Suprapubic skin (tissue), 4 donors: ENCODE data around the gene ARID1B. TPM values are rescaled to one million over a fixed set of nuclear protein-coding genes. Genes with fewer than 3 reads are reported as not detected.

Source experiments
- DNase-seq, 2 donors: peaks; one replicate each; pipeline ENCODE4 v3.0.0-alpha.2; 2019; ENCODE audit warnings: low spot score in 2 of 2
- H3K27ac ChIP-seq: fragments of 200-600 bp; sonication (generic); one replicate; pipeline ENCODE4 v1.5.1; 2019
- H3K27me3 ChIP-seq: fragments of 200-600 bp; sonication (generic); one replicate; pipeline ENCODE4 v1.5.1; 2019
- H3K36me3 ChIP-seq: fragments of 200-600 bp; sonication (generic); one replicate; pipeline ENCODE4 v1.5.1; 2019
- H3K4me1 ChIP-seq: fragments of 200-600 bp; sonication (generic); one replicate; pipeline ENCODE4 v1.5.1; 2019
- H3K4me3 ChIP-seq: fragments of 200-600 bp; sonication (generic); one replicate; pipeline ENCODE4 v1.5.1; 2019; ENCODE audit warnings: mild to moderate bottlenecking
- H3K9me3 ChIP-seq: fragments of 200-600 bp; sonication (generic); one replicate; pipeline ENCODE4 v1.5.1; 2019
- CTCF ChIP-seq, 2 donors: fragments of 200-600 bp in 1 of 2; fragments of 450-650 bp in 1 of 2; sonication (generic) in 1 of 2; IDR thresholded peaks; one replicate each; pipeline ENCODE4 v1.5.1; 2016 to 2019; ENCODE audit warnings: antibody characterized with exemption in 2 of 2, mild to moderate bottlenecking in 1 of 2, moderate library complexity in 1 of 2
- EP300 ChIP-seq: sonication (generic); formaldehyde crosslinking; IDR thresholded peaks from one replicate; pipeline ENCODE4 v1.6.1; 2017; ENCODE audit warnings: antibody characterized with exemption
- POLR2A ChIP-seq, 2 donors: fragments of 450-650 bp; IDR thresholded peaks; one replicate each; pipeline ENCODE4 v1.6.1; 2017; ENCODE audit warnings: antibody characterized with exemption in 2 of 2, mild to moderate bottlenecking in 2 of 2, moderate library complexity in 2 of 2
- POLR2AphosphoS5 ChIP-seq, 3 donors: sonication (generic); formaldehyde crosslinking; IDR thresholded peaks; one replicate each; pipeline ENCODE4 v1.6.1; 2017; ENCODE audit warnings: antibody characterized with exemption in 3 of 3
- WGBS: methylation state at CpG from one replicate; pipeline ENCODE4 v1.1.5; 2018; 5-methylcytosine and 5-hydroxymethylcytosine counted together
- total RNA-seq, 4 donors: library from RNA; depleted of rRNA; stranded (reverse); fragments of >200 nt; gene quantifications; one replicate each; pipeline ENCODE4 v1.1.0, GENCODE V29; 2016

Gene ARID1B
- total RNA-seq, 4 donors from 2014 or later, result 102 to 233 (median 129) TPM

- DNase-seq, result no peak
- TF ChIP-seq POLR2A (IDR thresholded peaks at IDR 0.05), result no peak
- TF ChIP-seq EP300, result no peak
- no peak for TF ChIP-seq CTCF (IDR thresholded peaks at IDR 0.05)
- H3K27me3 ChIP-seq, result no peaks in the 10 kb centered on the region
- H3K27ac ChIP-seq, result peak overlapping the region; percentile 67
- no peaks in the 10 kb centered on the region for H3K9me3 ChIP-seq
- H3K4me3 ChIP-seq, result no peak overlapping the region
- peaks cover 12% of the 10 kb centered on the region for H3K4me1 ChIP-seq
- WGBS, result 53% methylated on average over 4 of the region's 4 CpGs
- peaks cover 4% of the 10 kb centered on the region for H3K36me3 ChIP-seq
These were observed 330.4 kb downstream of the ARID1B start for GRCh38 chr6:157107571-157107914.

- no peak overlapping the region for H3K4me3 ChIP-seq
- 29% methylated on average over 6 of the region's 6 CpGs for WGBS
- H3K36me3 ChIP-seq, result peaks cover 4% of the 10 kb centered on the region
- no peaks in the 10 kb centered on the region for H3K9me3 ChIP-seq
- H3K4me1 ChIP-seq, result peaks cover 12% of the 10 kb centered on the region
- peak overlapping the region; percentile 67 for H3K27ac ChIP-seq
- H3K27me3 ChIP-seq, result no peaks in the 10 kb centered on the region
- TF ChIP-seq CTCF (IDR thresholded peaks at IDR 0.05), result no peak
- TF ChIP-seq POLR2A (IDR thresholded peaks at IDR 0.05), result no peak
- no peak for TF ChIP-seq POLR2AphosphoS5 (IDR thresholded peaks at IDR 0.05)
- no peak for TF ChIP-seq EP300
- no peak for DNase-seq
These were observed 330.9 kb downstream of the ARID1B start for GRCh38 chr6:157107915-157108651.

- Histone ChIP-seq H3K27me3 (no peaks in the 10 kb centered on the region), H3K9me3 (no peaks in the 10 kb centered on the region), H3K36me3 (peaks cover 10% of the 10 kb centered on the region), H3K4me1 (peaks cover 12% of the 10 kb centered on the region), H3K4me3 (no peak overlapping the region), H3K27ac (peak overlapping the region; percentile 67)
- 85% methylated on average over 7 of the region's 7 CpGs for WGBS
- DNase-seq, result no peak
- TF ChIP-seq POLR2A (IDR thresholded peaks at IDR 0.05), result no peak
- no peak for TF ChIP-seq EP300
- no peak for TF ChIP-seq CTCF (IDR thresholded peaks at IDR 0.05)
- TF ChIP-seq POLR2AphosphoS5 (IDR thresholded peaks at IDR 0.05), result no peak
These were observed 331.7 kb downstream of the ARID1B start for GRCh38 chr6:157108923-157109322.

GRCh38 chr6:157110607-157111006 is 333.4 kb downstream of the ARID1B start:
- Histone ChIP-seq H3K27me3 (no peaks in the 10 kb centered on the region), H3K9me3 (no peaks in the 10 kb centered on the region), H3K36me3 (peaks cover 10% of the 10 kb centered on the region), H3K27ac (no peak overlapping the region), H3K4me1 (peaks cover 12% of the 10 kb centered on the region), H3K4me3 (no peak overlapping the region)
- TF ChIP-seq POLR2AphosphoS5 (IDR thresholded peaks at IDR 0.05), result no peak
- no peak for DNase-seq
- 95% methylated on average over 5 of the region's 5 CpGs for whole genome bisulfite sequencing

GRCh38 chr6:157113389-157113788 is 336.2 kb downstream of the ARID1B start:
- no peak overlapping the region for H3K4me3 ChIP-seq
- TF ChIP-seq POLR2A (IDR thresholded peaks at IDR 0.05) (no peak), POLR2AphosphoS5 (IDR thresholded peaks at IDR 0.05) (no peak), EP300 (no peak), CTCF (IDR thresholded peaks at IDR 0.05) (no peak)
- no peak overlapping the region for H3K27ac ChIP-seq
- no peaks in the 10 kb centered on the region for H3K27me3 ChIP-seq
- H3K9me3 ChIP-seq, result no peaks in the 10 kb centered on the region
- peaks cover 3% of the 10 kb centered on the region for H3K4me1 ChIP-seq
- DNase-seq, result no peak
- WGBS, result 95% methylated on average over 4 of the region's 4 CpGs
- H3K36me3 ChIP-seq, result peaks cover 10% of the 10 kb centered on the region

GRCh38 chr6:157116426-157116825 is 339.2 kb downstream of the ARID1B start:
- TF ChIP-seq POLR2A (IDR thresholded peaks at IDR 0.05) (no peak), CTCF (IDR thresholded peaks at IDR 0.05) (no peak), POLR2AphosphoS5 (IDR thresholded peaks at IDR 0.05) (no peak), EP300 (no peak)
- Histone ChIP-seq H3K9me3 (no peaks in the 10 kb centered on the region), H3K27me3 (no peaks in the 10 kb centered on the region), H3K4me1 (peaks cover 19% of the 10 kb centered on the region), H3K4me3 (no peak overlapping the region), H3K36me3 (peaks cover 6% of the 10 kb centered on the region), H3K27ac (no peak overlapping the region)
- WGBS, result 40% methylated on average over 3 of the region's 3 CpGs
- DNase-seq, result no peak
